AG04450 (cell line): ENCODE measurements around the gene KRT15. TPM values are rescaled to one million over a fixed set of nuclear protein-coding genes. Genes with fewer than 3 reads are reported as not detected.

Source experiments
- CTCF ChIA-PET: fragments of 300-600, 350-600 bp; formaldehyde crosslinking; extraction: SDS; loops from one replicate; lab custom pipeline; 2022; ENCODE audit warnings: antibody characterized with exemption, inconsistent platforms; lab: Charles Lee
- POLR2A ChIA-PET: fragments of 350-600 bp; formaldehyde crosslinking; extraction: SDS; loops from one replicate; lab custom pipeline; 2021; ENCODE audit warnings: antibody characterized with exemption, inconsistent platforms; lab: Yijun Ruan, JAX
- DNase-seq: peaks from one replicate; pipeline ENCODE4 v3.0.0-alpha.2; 2011; ENCODE audit warnings: low read depth, low spot score
- H3K27ac ChIP-seq: one replicate; pipeline ENCODE4 v1.5.1; 2012; ENCODE audit warnings: low read depth, low read length, control low read depth
- H3K27me3 ChIP-seq: one replicate; pipeline ENCODE4 v1.6.0; 2012; ENCODE audit warnings: low read length; ENCODE audit not compliant: control insufficient read depth, insufficient read depth
- H3K4me3 ChIP-seq: 2 replicates; pipeline ENCODE4 v1.5.1; 2011; ENCODE audit warnings: mild to moderate bottlenecking, low read depth, low read length, control low read depth
- H3K9me3 ChIP-seq: 2 replicates; pipeline ENCODE4 v1.5.1; 2012; ENCODE audit warnings: low read length; ENCODE audit not compliant: control insufficient read depth, insufficient read depth
- polyA plus RNA-seq: library from polyadenylated mRNA; depleted of rRNA; stranded (reverse); fragments of >200 nt; gene quantifications from 2 replicates; pipeline ENCODE4 v1.2.3, GENCODE V29; 2011
- TF ChIP-seq, protein P1 (sequence below): IDR thresholded peaks from 2 replicates; pipeline ENCODE4 v1.5.1; 2011; ENCODE audit warnings: low read depth, low read length, control low read depth, inconsistent platforms

KRT15 gene
- polyA plus RNA-seq, 1 experiment = 1.4 TPM

DNA sequence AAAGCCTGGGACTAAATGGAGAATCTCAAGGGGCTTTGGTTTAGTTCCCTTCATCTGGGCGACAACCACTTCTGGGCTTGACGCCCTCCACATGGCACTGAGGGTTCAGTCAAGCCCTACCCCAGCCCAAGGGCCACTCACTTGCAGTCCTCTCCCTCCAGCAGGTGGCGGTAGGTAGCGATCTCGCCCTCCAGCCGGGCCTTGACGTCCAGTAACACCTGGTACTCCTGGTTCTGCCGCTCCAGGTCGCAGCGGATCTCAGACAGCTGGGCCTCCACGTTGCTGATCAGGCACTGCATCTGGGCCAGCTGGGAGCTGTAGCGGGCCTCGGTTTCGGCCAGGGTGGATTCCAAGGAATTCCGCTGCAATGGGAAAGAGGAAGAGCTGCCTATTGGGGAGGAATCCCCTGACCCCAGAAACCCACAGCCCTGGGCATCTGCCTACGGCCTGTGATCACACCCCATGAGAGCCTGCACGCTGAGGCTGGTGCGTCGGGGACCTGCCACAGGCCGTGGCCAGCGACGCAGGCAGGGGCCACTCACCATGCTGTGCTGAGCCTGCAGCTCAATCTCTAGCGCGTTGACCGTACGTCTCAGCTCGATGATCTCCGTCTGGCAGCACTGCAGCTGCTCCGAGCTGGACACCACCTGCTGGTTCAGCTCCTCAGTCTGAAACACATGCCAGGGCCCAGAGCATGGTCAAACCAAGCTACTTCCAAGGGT, 31.7 kb downstream of the KRT15 start:
- TF ChIP-seq, protein P1, sequence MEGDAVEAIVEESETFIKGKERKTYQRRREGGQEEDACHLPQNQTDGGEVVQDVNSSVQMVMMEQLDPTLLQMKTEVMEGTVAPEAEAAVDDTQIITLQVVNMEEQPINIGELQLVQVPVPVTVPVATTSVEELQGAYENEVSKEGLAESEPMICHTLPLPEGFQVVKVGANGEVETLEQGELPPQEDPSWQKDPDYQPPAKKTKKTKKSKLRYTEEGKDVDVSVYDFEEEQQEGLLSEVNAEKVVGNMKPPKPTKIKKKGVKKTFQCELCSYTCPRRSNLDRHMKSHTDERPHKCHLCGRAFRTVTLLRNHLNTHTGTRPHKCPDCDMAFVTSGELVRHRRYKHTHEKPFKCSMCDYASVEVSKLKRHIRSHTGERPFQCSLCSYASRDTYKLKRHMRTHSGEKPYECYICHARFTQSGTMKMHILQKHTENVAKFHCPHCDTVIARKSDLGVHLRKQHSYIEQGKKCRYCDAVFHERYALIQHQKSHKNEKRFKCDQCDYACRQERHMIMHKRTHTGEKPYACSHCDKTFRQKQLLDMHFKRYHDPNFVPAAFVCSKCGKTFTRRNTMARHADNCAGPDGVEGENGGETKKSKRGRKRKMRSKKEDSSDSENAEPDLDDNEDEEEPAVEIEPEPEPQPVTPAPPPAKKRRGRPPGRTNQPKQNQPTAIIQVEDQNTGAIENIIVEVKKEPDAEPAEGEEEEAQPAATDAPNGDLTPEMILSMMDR = no peak
- H3K27me3 ChIP-seq = no peaks in the 10 kb centered on the region
- no peak overlapping the region for H3K4me3 ChIP-seq
- CTCF ChIA-PET = interaction anchor here (0.9 kb wide), 1 partner anchor 161 kb away, joined by 3 read pairs; no protein-coding TSS in a partner anchor
- POLR2A ChIA-PET = no interaction called here
- DNase-seq = no peak
- H3K9me3 ChIP-seq = peaks cover 6% of the 10 kb centered on the region; the same call in 1 of the 2 replicates
- no peak overlapping the region for H3K27ac ChIP-seq

DNA sequence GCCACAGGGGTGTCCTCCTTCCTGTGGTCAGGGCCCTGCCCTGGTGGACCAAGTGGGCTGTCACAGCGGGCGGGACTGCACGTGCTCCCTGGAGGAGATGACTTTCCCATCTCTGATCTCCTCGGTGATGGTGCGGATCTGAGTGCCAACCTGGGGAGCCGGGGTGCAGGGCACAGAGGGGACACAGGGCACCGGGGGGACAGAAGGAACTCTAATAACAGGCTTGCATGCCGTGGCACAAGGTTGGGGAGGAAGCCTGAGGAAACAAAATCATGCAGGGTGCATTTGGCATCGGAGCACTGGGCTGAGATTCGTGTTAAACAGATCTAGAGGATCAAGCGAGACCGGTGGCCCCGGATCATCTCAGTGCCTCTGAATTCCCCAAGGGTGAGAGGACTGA, 32.4 kb downstream of the KRT15 start:
- ChIA-PET POLR2A (no interaction called here), CTCF (no interaction called here)
- DNase-seq = no peak
- TF ChIP-seq, protein P1 = no peak
- Histone ChIP-seq H3K4me3 (no peak overlapping the region), H3K9me3 (peaks cover 6% of the 10 kb centered on the region; the same call in 1 of the 2 replicates), H3K27me3 (no peaks in the 10 kb centered on the region), H3K27ac (no peak overlapping the region)

DNA sequence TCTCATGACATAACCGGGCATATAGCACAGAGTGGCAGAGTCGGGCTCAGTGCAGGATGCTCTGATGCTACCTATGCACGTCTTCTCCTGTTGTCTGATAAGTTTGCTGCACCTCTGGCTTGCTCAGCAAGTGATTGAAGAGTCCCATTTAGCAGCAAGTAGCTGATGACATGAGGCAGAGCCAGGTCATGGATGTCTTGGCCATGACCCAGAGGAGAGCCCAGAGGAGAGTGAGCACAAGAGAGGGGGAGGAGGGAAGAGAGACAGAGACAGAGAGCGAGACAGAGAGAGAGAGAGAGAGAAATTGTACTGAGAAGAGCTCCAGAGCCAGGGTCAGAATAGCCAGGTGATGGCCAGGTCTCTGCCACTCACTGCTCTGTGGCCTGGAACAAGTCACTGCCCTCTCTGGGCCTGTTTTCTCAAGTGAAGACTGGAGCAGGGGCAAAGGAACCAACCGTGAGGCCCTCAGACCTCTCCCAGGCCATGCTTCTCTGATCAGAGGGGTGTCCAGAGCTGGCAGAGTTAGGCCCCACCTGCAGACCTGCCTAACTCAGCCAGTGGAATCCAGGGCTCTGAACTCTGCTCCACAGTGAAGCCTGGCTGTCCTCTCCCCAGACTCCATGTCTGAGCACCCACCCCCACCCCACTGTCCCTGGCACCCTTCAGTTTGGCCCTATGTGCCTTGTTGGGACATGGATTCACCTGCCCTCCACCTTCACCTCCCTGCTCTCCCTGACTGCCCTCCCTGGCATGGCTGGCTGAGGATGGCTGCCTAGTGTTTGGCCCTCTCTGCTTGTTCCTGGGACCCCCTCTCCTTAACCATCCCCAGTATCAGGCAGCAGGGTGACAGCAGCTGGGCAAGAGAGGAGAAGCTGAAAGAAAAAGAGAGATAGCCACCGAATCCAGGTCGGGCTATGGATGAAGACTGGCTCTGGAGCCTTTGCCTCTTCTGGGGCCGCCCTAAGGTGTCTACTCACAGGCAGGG, 33.5 kb downstream of the KRT15 start:
- ChIA-PET POLR2A (no interaction called here), CTCF (no interaction called here)
- peaks cover 6% of the 10 kb centered on the region; the same call in 1 of the 2 replicates for H3K9me3 ChIP-seq

DNA sequence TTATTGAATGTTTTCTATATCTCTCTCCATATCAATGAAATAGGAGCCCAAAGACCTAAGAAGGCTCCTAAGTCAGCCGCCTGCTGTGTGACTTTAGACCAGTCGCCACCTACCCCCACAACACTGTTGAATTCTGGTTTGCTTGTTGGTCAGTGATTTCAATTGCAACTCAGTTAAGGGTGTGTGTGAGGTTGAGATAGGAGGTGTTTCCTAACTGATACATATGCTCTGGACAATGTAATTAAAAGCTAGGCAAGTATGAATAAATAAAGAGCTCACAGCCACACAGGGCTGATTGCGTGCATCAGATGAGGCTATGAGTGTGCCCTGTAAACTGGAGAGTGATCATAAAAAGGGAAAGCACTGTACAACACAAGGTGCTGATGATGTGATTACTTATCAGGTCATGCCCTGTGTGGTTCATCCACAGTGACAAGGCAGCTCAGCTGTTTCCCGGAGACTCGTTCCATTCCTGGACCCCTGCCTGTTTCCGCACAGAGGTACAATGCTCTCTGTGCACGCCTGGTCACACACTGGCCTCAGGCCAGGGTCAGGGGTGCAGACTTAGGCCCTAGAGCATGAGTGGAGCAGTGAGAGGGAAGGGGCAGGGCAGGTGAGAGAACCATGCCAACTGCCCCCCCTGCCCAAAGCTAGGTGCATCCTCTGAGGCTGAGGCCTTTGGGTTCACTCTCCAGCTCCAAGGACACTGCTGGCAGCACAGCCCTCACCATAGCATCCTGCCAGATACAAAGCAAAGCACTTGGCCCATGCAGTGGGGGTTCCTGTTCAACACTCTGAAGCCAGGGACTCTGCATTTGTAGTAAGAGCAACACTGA, 34.5 kb downstream of the KRT15 start:
- POLR2A ChIA-PET = no interaction called here
- CTCF ChIA-PET = interaction anchor here (0.6 to 1.3 kb wide), 2 partner anchors 162 to 164 kb away, joined by 3 to 6 read pairs; no protein-coding TSS in a partner anchor
- TF ChIP-seq, protein P1 = no peak

More for the DNA sequence above, 33.5 kb downstream of the KRT15 start:
- Histone ChIP-seq H3K4me3 (no peak overlapping the region), H3K27ac (no peak overlapping the region), H3K27me3 (no peaks in the 10 kb centered on the region)
- no peak for DNase-seq
- TF ChIP-seq, protein P1 = no peak

More for the DNA sequence above, 34.5 kb downstream of the KRT15 start:
- Histone ChIP-seq H3K9me3 (peaks cover 6% of the 10 kb centered on the region; the same call in 1 of the 2 replicates), H3K4me3 (no peak overlapping the region), H3K27ac (no peak overlapping the region), H3K27me3 (no peaks in the 10 kb centered on the region)
- no peak for DNase-seq
